SH-SY5Y (cell line): ENCODE data around the gene CFAP92.

Experiments
- GATA2 ChIP-seq: IDR thresholded peaks from 2 replicates; pipeline ENCODE4 v1.6.1; 2011; ENCODE audit warnings: mild to moderate bottlenecking, low read depth, low read length
- GATA3 ChIP-seq: IDR thresholded peaks from 2 replicates; pipeline ENCODE4 v1.6.1; 2011; ENCODE audit warnings: low read depth, mild to moderate bottlenecking, low read length, moderate library complexity

DNA sequence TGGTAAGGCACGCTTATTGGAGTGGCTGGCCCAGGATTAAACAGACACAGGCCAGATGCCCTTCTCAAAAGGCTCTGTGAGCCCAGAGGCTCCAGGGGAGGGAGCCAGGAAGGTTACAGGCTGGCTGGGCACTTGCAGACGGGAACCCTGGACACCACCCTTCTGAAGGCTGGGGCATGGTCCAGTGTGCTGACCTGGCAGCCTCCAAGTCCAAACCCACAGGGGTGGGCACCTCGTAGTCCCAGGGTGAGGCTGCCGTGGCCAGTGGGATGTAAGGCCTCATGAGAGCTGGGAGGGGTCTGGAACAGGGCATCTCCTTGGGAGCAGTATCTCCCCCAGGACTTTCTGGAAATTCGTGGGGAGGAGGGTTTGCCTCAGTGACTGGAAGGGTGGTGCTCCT, 26.8 kb upstream of the CFAP92 start:
- TF ChIP-seq GATA2, result no peak
- no peak for TF ChIP-seq GATA3
